HG03280 (cell line): ENCODE results near the gene RASGRF2.

ENCODE experiments used
- ATAC-seq: cut with Tn5 transposase; IDR thresholded peaks from one replicate; pipeline ENCODE4 v1.9.1; 2021; ENCODE audit warnings: mild to moderate bottlenecking, moderate library complexity; ENCODE audit not compliant: unreplicated experiment

Gene RASGRF2

GRCh38 chr5:80953587-80953986 is 6.6 kb upstream of the RASGRF2 start:
- no peak for ATAC-seq

DNA sequence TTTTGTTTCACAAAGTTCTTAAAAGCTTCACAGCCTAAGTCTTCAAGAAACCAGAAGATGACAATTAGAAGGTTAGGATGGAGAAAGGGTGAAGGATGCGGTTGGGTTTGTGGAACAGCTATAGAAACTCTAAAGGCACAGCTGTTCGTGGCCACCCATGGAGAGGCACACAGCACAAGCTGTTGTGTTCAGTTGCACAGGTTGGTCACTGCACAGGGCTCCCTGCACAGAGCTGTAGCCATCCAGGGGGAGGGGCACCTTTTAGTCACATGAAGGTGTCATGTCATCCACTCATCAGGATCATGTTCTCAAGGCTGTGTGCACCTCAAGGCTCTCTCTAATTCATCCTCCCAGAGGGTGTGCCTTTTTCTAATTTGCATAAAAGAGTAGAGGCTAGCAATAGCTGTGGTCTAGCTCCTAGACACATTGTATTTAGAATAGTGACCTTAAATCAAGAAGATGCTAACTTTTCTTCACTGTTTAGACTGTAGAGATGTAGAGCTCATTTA is 5.0 kb upstream of the RASGRF2 start:
- ATAC-seq, result no peak

- no peak for ATAC-seq
Observed at GRCh38 chr5:80956272-80956671, 3.9 kb upstream of the RASGRF2 start.

DNA sequence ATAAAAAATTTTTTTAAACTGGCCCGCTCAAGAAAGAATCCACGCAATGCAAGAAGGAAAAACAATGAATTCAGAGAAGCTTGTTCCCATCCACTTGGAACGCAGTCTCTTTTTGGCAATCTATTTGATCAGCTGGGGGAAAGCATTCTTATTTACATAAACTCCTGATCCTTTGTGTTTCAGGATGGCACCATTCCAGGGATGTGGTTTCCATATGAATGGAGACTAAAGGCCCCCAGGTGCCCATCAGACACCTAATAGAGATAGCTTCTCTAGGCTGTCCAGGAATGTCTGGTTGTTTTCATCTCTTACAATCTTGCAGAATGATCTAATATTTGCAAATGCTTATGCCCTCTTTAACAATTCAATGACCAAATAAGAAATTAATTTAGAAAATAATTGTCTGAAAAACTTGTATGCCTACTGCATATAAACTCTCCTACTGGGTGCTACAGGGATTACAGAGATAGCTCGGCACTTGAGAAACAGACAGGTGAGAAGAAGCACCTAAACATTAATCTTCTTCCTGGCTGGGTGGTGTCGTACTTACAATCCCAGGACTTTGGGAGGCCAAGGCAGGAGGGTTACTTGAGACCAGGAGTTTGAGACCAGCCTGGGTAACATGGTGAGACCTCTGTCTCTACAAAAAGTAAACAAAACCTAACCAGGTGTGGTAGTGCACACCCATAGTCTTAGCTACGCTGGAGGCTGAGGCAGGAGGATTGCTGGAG is 3.0 kb upstream of the RASGRF2 start:
- ATAC-seq, result no peak

GRCh38 chr5:80958616-80959015 is 1.5 kb upstream of the RASGRF2 start:
- ATAC-seq, result no peak

- ATAC-seq, result no peak
Observed at GRCh38 chr5:80959138-80959537, 1.0 kb upstream of the RASGRF2 start.

DNA sequence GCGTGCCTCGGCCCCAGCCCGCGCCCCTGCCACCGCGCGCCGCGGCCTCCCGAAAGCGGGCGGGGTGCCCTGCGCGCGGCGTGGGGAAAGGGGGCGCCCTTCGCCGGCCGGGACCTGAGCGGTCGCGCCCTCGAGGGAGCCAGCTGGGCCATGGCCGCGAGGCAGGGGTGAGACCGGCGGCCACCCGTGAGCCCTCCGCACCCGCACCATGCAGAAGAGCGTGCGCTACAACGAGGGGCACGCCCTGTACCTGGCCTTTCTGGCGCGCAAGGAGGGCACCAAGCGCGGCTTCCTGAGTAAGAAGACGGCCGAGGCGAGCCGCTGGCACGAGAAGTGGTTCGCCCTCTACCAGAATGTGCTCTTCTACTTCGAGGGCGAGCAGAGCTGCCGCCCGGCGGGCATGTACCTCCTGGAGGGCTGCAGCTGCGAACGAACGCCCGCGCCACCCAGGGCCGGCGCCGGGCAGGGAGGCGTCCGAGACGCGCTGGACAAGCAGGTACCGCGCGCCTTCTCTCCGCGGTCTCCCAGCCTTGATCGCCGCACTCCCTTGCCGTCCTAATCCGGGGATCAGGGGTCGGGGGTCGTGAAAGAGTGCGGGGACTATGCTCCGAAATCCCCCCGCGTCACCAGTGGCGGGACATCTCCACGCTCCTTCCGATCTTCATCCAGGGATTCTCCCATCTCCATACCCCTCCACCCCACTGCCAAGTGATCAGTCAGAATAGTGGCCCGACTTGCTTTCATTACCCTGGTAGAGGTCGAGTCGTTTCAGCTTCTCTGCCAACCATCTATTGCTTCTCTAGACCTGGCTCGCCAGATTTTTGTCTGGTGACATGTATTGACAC is 590 bp downstream of the RASGRF2 start:
- ATAC-seq, result no peak

- ATAC-seq, result no peak
Observed at GRCh38 chr5:80961376-80962281, 1.5 kb downstream of the RASGRF2 start.

- no peak for ATAC-seq
Observed at GRCh38 chr5:80962630-80963520, 2.7 kb downstream of the RASGRF2 start.

GRCh38 chr5:80963521-80963895 is 3.3 kb downstream of the RASGRF2 start:
- ATAC-seq, result no peak

- no peak for ATAC-seq
Observed at GRCh38 chr5:80963966-80964481, 3.9 kb downstream of the RASGRF2 start.

DNA sequence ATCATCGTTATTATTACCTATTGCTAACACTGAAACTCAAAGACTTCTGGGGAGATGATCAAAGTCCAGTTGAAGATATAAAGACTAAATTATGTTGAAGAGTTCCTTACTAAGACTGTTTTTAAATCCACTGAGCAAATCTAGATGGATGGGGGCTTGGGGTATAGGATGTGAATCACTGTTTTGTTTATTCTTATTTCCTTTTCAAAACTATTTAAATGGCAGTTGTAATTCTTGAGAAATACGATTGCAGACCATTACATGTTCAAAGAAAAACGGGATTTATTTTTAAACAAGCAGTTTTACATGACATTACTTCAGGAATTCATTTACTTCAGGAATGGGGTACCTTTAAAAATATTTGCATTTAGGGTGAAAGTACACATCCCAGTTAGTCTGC is 4.3 kb downstream of the RASGRF2 start:
- ATAC-seq, result no peak

DNA sequence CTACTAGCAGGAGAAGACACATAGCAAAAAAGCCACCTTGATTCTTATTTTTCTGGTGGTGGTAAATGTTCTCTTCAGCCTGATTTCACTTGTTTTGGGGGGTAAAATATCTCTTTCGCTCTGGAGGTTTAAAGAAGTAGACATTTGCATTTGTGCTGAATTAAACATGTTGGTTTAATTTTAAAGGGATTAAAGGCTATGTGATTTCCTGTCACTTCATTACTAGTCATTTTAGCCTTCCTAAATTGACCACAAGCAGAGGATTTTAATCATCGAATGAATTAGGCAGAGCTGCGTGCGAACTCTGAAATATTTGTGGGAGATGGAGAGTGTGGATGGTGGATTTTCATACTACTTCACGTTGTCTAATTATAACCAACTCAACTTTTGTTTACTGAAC is 4.8 kb downstream of the RASGRF2 start:
- ATAC-seq, result no peak

- ATAC-seq, result no peak
Observed at GRCh38 chr5:80967500-80968181, 7.5 kb downstream of the RASGRF2 start.

DNA sequence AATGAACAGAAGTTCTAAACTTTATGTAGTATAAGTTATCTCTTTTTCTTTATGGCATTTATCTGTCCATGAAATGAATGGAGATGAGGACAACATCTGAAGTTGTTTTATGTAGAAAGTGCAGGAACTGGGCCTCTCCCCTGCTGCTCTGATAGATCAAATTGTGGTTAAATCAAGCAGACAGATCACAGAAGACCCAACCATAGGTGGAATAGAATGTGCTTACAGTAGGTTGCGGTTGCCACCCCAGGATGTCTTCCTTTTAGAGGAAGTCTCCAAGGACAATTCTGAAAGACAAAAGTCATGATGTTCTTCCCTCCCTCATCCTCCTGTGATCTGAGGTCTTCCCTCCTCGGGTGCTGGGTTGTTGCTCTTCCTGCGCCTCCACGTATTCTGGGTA is 12.9 kb downstream of the RASGRF2 start:
- ATAC-seq, result no peak

DNA sequence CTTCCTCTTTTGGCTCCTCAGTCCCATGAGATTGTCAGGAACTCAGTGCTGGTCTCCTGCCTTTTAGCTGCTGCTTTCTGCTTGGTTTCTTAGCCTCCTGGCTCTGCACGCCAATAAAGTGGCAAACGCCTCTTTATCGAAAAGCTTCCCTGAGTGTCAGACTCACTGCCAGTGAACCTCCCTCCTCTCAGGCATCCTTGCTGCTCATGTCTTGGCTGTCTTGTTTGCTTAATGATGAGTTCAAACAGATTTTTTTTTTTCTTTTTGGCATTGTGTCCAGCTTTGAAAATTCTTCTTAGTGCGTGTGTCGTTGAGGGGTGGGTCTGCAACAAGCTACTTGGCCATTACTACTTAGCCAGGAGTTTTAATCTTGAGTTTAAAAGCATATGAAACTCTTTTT is 14.9 kb downstream of the RASGRF2 start:
- no peak for ATAC-seq

DNA sequence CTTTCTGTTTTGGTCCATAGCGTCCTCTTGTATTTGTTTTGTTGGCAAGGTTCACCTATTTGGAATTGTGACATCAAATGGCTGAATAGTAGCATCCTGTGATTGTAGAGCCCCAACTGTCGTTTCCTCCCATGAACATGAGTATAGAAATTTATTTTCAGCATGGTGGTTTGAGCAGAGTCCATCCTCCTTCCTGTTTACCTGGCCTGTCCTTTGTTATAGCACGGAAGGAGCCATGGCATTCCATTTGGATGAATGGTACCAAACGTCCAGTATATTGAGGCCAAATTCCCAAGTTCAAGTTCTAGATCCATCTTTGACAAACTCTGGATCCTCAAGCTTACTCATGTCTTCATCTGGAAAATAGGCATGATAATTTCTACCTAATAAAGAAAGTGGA is 16.8 kb downstream of the RASGRF2 start:
- no peak for ATAC-seq

DNA sequence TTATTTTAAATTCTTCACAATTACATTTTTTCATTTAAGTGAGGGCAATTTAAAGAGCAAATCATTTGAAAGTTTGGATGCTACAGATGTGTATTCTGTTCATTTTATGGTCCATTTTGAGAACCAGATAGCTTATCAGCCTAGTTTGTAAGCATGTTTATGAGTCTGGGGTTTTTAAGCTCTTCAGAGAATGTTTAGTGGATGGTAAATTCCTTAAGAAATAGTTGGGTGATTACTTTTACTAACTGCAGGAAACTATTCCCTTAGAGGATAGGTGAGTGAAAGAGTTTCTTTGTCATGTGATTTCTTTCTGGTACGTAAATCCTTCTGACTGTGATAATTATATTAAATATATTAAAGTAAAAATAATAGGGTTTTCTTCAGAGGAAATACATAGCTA is 17.6 kb downstream of the RASGRF2 start:
- no peak for ATAC-seq

- no peak for ATAC-seq
Observed at GRCh38 chr5:80978772-80979317, 18.7 kb downstream of the RASGRF2 start.
